SU-DHL-6 (cell line): Measurements from ENCODE around the gene NACA2.
"Not testable (repeated sequence)": the region's sequence is repeated elsewhere in the genome, so short reads cannot be mapped to it uniquely, and the experiment has no call there.

ENCODE experiments used
- EZH2phosphoT487 ChIP-seq: fragments of 200-600 bp; sonication (generic), shearing (Covaris generic); conservative IDR thresholded peaks from 2 replicates; pipeline ENCODE4 v1.6.1; 2018; ENCODE audit warnings: mild to moderate bottlenecking, antibody characterized with exemption, low read length, moderate library complexity, mixed read lengths
- TF ChIP-seq, protein P1 (sequence below): fragments of 200-600 bp; sonication (generic); IDR thresholded peaks from one replicate; pipeline ENCODE4 v1.5.1; 2017; ENCODE audit warnings: antibody characterized with exemption, mild to moderate bottlenecking, low read length, moderate library complexity; ENCODE audit not compliant: insufficient read depth, poor library complexity, severe bottlenecking

DNA sequence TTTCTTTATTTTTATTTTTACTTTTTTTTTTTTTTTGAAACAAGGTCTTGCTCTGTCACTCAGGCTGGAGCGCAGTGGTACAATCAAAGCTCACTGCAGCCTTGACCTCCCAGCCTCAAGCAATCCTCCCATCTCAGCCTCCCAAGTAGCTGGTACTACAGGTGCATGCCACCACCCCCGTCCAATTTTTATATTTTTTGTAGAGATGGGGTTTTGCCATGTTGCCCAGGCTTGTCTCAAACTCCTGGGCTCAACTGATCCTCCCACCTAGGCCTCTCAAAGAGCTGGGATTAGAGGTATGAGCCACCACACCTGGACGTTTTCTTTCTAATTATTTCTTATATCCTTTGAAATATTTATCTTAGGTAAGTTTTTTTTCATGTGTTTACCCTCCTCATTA is 4.4 kb downstream of the NACA2 start:
- TF ChIP-seq, protein P1, sequence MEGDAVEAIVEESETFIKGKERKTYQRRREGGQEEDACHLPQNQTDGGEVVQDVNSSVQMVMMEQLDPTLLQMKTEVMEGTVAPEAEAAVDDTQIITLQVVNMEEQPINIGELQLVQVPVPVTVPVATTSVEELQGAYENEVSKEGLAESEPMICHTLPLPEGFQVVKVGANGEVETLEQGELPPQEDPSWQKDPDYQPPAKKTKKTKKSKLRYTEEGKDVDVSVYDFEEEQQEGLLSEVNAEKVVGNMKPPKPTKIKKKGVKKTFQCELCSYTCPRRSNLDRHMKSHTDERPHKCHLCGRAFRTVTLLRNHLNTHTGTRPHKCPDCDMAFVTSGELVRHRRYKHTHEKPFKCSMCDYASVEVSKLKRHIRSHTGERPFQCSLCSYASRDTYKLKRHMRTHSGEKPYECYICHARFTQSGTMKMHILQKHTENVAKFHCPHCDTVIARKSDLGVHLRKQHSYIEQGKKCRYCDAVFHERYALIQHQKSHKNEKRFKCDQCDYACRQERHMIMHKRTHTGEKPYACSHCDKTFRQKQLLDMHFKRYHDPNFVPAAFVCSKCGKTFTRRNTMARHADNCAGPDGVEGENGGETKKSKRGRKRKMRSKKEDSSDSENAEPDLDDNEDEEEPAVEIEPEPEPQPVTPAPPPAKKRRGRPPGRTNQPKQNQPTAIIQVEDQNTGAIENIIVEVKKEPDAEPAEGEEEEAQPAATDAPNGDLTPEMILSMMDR, result not testable (repeated sequence)
- not testable (repeated sequence) for TF ChIP-seq EZH2phosphoT487
